Endothelial cell of umbilical vein (primary cell): Measurements from ENCODE around the gene IL23A.

Source experiments
- CTCF ChIP-seq, 2 donors: IDR thresholded peaks; 1 replicate in 1 of 2; 2 replicates in 1 of 2; pipeline ENCODE4 v1.5.1; 2011; ENCODE audit warnings: low read length in 2 of 2, mild to moderate bottlenecking in 2 of 2, moderate library complexity in 2 of 2, control low read depth in 1 of 2, inconsistent platforms in 1 of 2, low read depth in 1 of 2; ENCODE audit not compliant: insufficient read depth in 1 of 2; ENCODE audit errors: extremely low read depth in 1 of 2
- EZH2 ChIP-seq: IDR thresholded peaks from 2 replicates; pipeline ENCODE4 v1.6.1; 2012; ENCODE audit warnings: borderline replicate concordance, low read depth, mild to moderate bottlenecking, moderate library complexity, low read length, inconsistent platforms; ENCODE audit not compliant: severe bottlenecking
- MAX ChIP-seq: IDR thresholded peaks from 2 replicates; pipeline ENCODE4 v1.6.1; 2011; ENCODE audit not compliant: insufficient read depth, insufficient read length
- MYC ChIP-seq: IDR thresholded peaks from one replicate; pipeline ENCODE4 v1.6.1; 2011; ENCODE audit warnings: mild to moderate bottlenecking, low read depth, low read length
- POLR2A ChIP-seq: IDR thresholded peaks from 2 replicates; pipeline ENCODE4 v1.6.1; 2012; ENCODE audit warnings: low read depth, mild to moderate bottlenecking, control low read depth, low read length
- POLR2AphosphoS5 ChIP-seq: IDR thresholded peaks from 2 replicates; pipeline ENCODE4 v1.6.1; 2012; ENCODE audit warnings: low read depth, mild to moderate bottlenecking, control low read depth, low read length, moderate library complexity; ENCODE audit not compliant: insufficient read depth

GRCh38 chr12:56333679-56334489 is 4.8 kb upstream of the IL23A start, which contains the start of gene PAN2:
- no peak for TF ChIP-seq MYC
- peak; percentile 65 to 66 for TF ChIP-seq CTCF (IDR thresholded peaks at IDR 0.05; ENCODE audit: extremely low read depth in 1 of 2, insufficient read depth in 1 of 2, low read depth in 1 of 2, low read length in 2 of 2)
- TF ChIP-seq EZH2 = no peak
- peak; percentile 76 for TF ChIP-seq POLR2A
- TF ChIP-seq MAX = no peak
- no peak for TF ChIP-seq POLR2AphosphoS5
